IMR-90 (cell line): ENCODE data around the gene TTC28. TPM values are rescaled to one million over a fixed set of nuclear protein-coding genes. Genes with fewer than 3 reads are reported as not detected.

Experiments
- ATAC-seq: fragments of 200-7000 bp; cut with Tn5 transposase; 2 replicates; pipeline ENCODE4 v1.9.1; 2020; ENCODE audit warnings: low read depth, mild to moderate bottlenecking, moderate library complexity
- BruUV-seq: library from RNA; stranded (reverse); fragments of 400-500 nt; replicated peaks from 2 replicates; lab custom pipeline; 2021; lab: Mats Ljungman, UMichigan
- CTCF ChIA-PET: fragments of 300-600 bp; formaldehyde crosslinking; extraction: SDS; loops from one replicate; lab custom pipeline; 2021; ENCODE audit warnings: antibody characterized with exemption; lab: Yijun Ruan, JAX
- POLR2A ChIA-PET: fragments of 300-600 bp; sonication (Branson Sonifier 250); formaldehyde crosslinking; loops from one replicate; lab custom pipeline; 2022; ENCODE audit warnings: antibody characterized with exemption; ENCODE audit not compliant: unreplicated experiment; lab: Charles Lee
- DNase-seq: peaks from one replicate; pipeline ENCODE4 v3.0.0; 2013
- H2AFZ ChIP-seq: replicated peaks from 2 replicates; pipeline ENCODE3; 2013; ENCODE audit warnings: low read length, mild to moderate bottlenecking; ENCODE audit not compliant: poor library complexity
- H2AK5ac ChIP-seq: 2 replicates; pipeline ENCODE4 v1.6.1; 2013; ENCODE audit warnings: low read depth, low read length, inconsistent platforms
- H2AK9ac ChIP-seq: replicated peaks from 2 replicates; pipeline ENCODE3; 2013; ENCODE audit warnings: mild to moderate bottlenecking, low read depth, low read length, moderate library complexity; ENCODE audit not compliant: poor library complexity
- H2BK120ac ChIP-seq: 2 replicates; pipeline ENCODE4 v1.6.1; 2013; ENCODE audit warnings: low read depth, low read length, inconsistent platforms
- H2BK15ac ChIP-seq: 3 replicates; pipeline ENCODE4 v1.6.1; 2013; ENCODE audit warnings: low read depth, low read length, inconsistent platforms
- H2BK20ac ChIP-seq: 2 replicates; pipeline ENCODE4 v1.6.1; 2013; ENCODE audit warnings: low read depth, mild to moderate bottlenecking, inconsistent platforms, low read length, moderate library complexity
- H2BK5ac ChIP-seq: 2 replicates; pipeline ENCODE4 v1.6.1; 2013; ENCODE audit warnings: mild to moderate bottlenecking, low read depth, low read length, inconsistent platforms; ENCODE audit not compliant: poor library complexity, severe bottlenecking
- H3K14ac ChIP-seq: replicated peaks from 2 replicates; pipeline ENCODE4 v1.6.1; 2013; ENCODE audit warnings: low read depth, low read length, inconsistent platforms
- H3K18ac ChIP-seq: 2 replicates; pipeline ENCODE4 v1.6.1; 2013; ENCODE audit warnings: low read depth, low read length, control low read depth
- H3K23ac ChIP-seq: 2 replicates; pipeline ENCODE4 v1.6.1; 2013; ENCODE audit warnings: low read depth, low read length, inconsistent platforms
- H3K27ac ChIP-seq: 2 replicates; pipeline ENCODE4 v1.5.1; 2013; ENCODE audit warnings: mild to moderate bottlenecking, control low read depth, low read length; ENCODE audit not compliant: insufficient read depth
- H3K27me3 ChIP-seq: 2 replicates; pipeline ENCODE4 v1.6.1; 2013; ENCODE audit warnings: low read length; ENCODE audit not compliant: control insufficient read depth, insufficient read depth
- H3K36me3 ChIP-seq: 2 replicates; pipeline ENCODE4 v1.6.1; 2013; ENCODE audit warnings: low read length, mixed read lengths; ENCODE audit not compliant: control insufficient read depth, insufficient read depth
- H3K4ac ChIP-seq: 2 replicates; pipeline ENCODE4 v1.6.1; 2013; ENCODE audit warnings: low read depth, low read length, inconsistent platforms
- H3K4me1 ChIP-seq: 2 replicates; pipeline ENCODE4 v1.6.1; 2013; ENCODE audit warnings: low read length, mixed read lengths; ENCODE audit not compliant: control insufficient read depth, insufficient read depth
- H3K4me2 ChIP-seq: 2 replicates; pipeline ENCODE4 v1.6.1; 2013; ENCODE audit warnings: low read depth, mild to moderate bottlenecking, control low read depth, low read length, moderate library complexity
- H3K4me3 ChIP-seq: 2 replicates; pipeline ENCODE4 v1.5.1; 2013; ENCODE audit warnings: low read depth, mild to moderate bottlenecking, control low read depth, low read length, moderate library complexity; ENCODE audit not compliant: insufficient read depth
- H3K56ac ChIP-seq: 2 replicates; pipeline ENCODE4 v1.6.1; 2013; ENCODE audit warnings: low read length, inconsistent platforms; ENCODE audit not compliant: insufficient read depth; ENCODE audit errors: extremely low read depth
- H3K79me1 ChIP-seq, 2 experiments: 2 replicates each; pipeline ENCODE4 v1.6.1; 2013; ENCODE audit warnings: low read length in 2 of 2, inconsistent platforms in 1 of 2, low read depth in 1 of 2
- H3K9ac ChIP-seq: 2 replicates; pipeline ENCODE4 v1.6.1; 2013; ENCODE audit warnings: low read depth, low read length, control low read depth
- H3K9me1 ChIP-seq: 2 replicates; pipeline ENCODE4 v1.6.1; 2013; ENCODE audit warnings: low read length, inconsistent platforms; ENCODE audit not compliant: insufficient read depth
- H3K9me3 ChIP-seq: 2 replicates; pipeline ENCODE4 v1.6.1; 2013; ENCODE audit warnings: low read length; ENCODE audit not compliant: control insufficient read depth, insufficient read depth
- H4K20me1 ChIP-seq: 2 replicates; pipeline ENCODE4 v1.6.1; 2013; ENCODE audit warnings: low read length, inconsistent platforms; ENCODE audit not compliant: insufficient read depth
- H4K5ac ChIP-seq: 2 replicates; pipeline ENCODE4 v1.6.1; 2013; ENCODE audit warnings: mild to moderate bottlenecking, low read depth, low read length, control low read depth
- H4K8ac ChIP-seq, 2 experiments: 2 replicates each; pipeline ENCODE4 v1.6.1; 2013; ENCODE audit warnings: low read depth in 2 of 2, low read length in 2 of 2, control low read depth in 1 of 2, inconsistent platforms in 1 of 2
- H4K91ac ChIP-seq: 2 replicates; pipeline ENCODE4 v1.6.1; 2013; ENCODE audit warnings: low read depth, low read length, inconsistent platforms; ENCODE audit not compliant: insufficient read depth
- BHLHE40 ChIP-seq: fragments of 150-350 bp; IDR thresholded peaks from 2 replicates; pipeline ENCODE4 v1.6.1; 2016; ENCODE audit warnings: mild to moderate bottlenecking, low read depth, low read length
- CEBPB ChIP-seq: IDR thresholded peaks from 2 replicates; pipeline ENCODE4 v1.6.1; 2012; ENCODE audit warnings: low read depth, low read length, improper control_type of control experiment
- CHD1 ChIP-seq: IDR thresholded peaks from 2 replicates; pipeline ENCODE4 v1.6.1; 2012; ENCODE audit warnings: low read depth, low read length, improper control_type of control experiment
- FOS ChIP-seq: fragments of 150-350 bp; IDR thresholded peaks from 2 replicates; pipeline ENCODE4 v1.6.1; 2016; ENCODE audit warnings: low read depth, low read length
- MAFK ChIP-seq: IDR thresholded peaks from 2 replicates; pipeline ENCODE4 v1.6.1; 2012; ENCODE audit warnings: low read depth, low read length, improper control_type of control experiment
- MAZ ChIP-seq: IDR thresholded peaks from 2 replicates; pipeline ENCODE4 v1.6.1; 2012; ENCODE audit warnings: low read depth, mild to moderate bottlenecking, low read length, improper control_type of control experiment, moderate library complexity, borderline replicate concordance
- MXI1 ChIP-seq: IDR thresholded peaks from 2 replicates; pipeline ENCODE4 v1.6.1; 2012; ENCODE audit warnings: low read depth, mild to moderate bottlenecking, low read length, moderate library complexity, borderline replicate concordance
- NFE2L2 ChIP-seq: fragments of 150-350 bp; IDR thresholded peaks from 2 replicates; pipeline ENCODE4 v1.6.1; 2016; ENCODE audit warnings: low read depth, mild to moderate bottlenecking, low read length
- POLR2A ChIP-seq: IDR thresholded peaks from 2 replicates; pipeline ENCODE4 v1.6.1; 2012; ENCODE audit warnings: mild to moderate bottlenecking, low read depth, low read length
- RAD21 ChIP-seq: IDR thresholded peaks from 2 replicates; pipeline ENCODE4 v1.6.1; 2012; ENCODE audit warnings: low read length, improper control_type of control experiment
- RCOR1 ChIP-seq: IDR thresholded peaks from 2 replicates; pipeline ENCODE4 v1.6.1; 2012; ENCODE audit warnings: mild to moderate bottlenecking, low read length, improper control_type of control experiment; ENCODE audit not compliant: insufficient replicate concordance
- RFX5 ChIP-seq: IDR thresholded peaks from 2 replicates; pipeline ENCODE4 v1.8.0; 2012; ENCODE audit warnings: low read depth, mild to moderate bottlenecking, low read length, moderate library complexity
- SMC3 ChIP-seq: fragments of 150-350 bp; IDR thresholded peaks from 2 replicates; pipeline ENCODE4 v1.6.1; 2016; ENCODE audit warnings: low read depth, mild to moderate bottlenecking, antibody characterized with exemption, low read length, moderate library complexity
- WGBS, 2 experiments: methylation state at CpG; one replicate each; pipeline versions ENCODE4 v1.1.5 to v1.1.7; 2013; ENCODE audit warnings: missing lambda C conversion rate in 2 of 2; ENCODE audit not compliant: insufficient read length in 1 of 2; ENCODE audit errors: extremely low coverage in 2 of 2; 5-methylcytosine and 5-hydroxymethylcytosine counted together
- dilution Hi-C: fragments of 300-500 bp; cut with HindIII; formaldehyde crosslinking; loops from one replicate; pipeline ENCODE4 v1.14.3; 2018; ENCODE audit warnings: low sequenced_read_pairs; ENCODE audit not compliant: unreplicated experiment
- in situ Hi-C: fragments of 300-500 bp; cut with MboI; formaldehyde crosslinking; loops from 3 replicates; pipeline ENCODE4 v1.14.3; 2019; ENCODE audit warnings: low sequenced_read_pairs, inconsistent platforms, mixed read lengths
- intact Hi-C: fragments of 100-400 bp; cut with micrococcal nuclease; formaldehyde crosslinking; loops from 2 replicates; pipeline ENCODE4 v1.10.0; 2022
- polyA plus RNA-seq, 3 experiments: library from polyadenylated mRNA; depleted of rRNA; stranded (reverse); fragments of >200 nt; gene quantifications; 2 replicates each; pipeline ENCODE4 v1.2.3, GENCODE V29; 2012; ENCODE audit warnings: low replicate concordance in 1 of 3
- total RNA-seq: library from RNA; depleted of rRNA; stranded (reverse); fragments of >200 nt; gene quantifications from 2 replicates; pipeline ENCODE4 v1.2.3, GENCODE V29; 2012
- TF ChIP-seq, protein P1 (sequence below): conservative IDR thresholded peaks from 2 replicates; pipeline ENCODE4 v1.5.1; 2012; ENCODE audit warnings: mild to moderate bottlenecking, low read depth, low read length, improper control_type of control experiment
- TF ChIP-seq, protein P2 (sequence below): fragments of 150-350 bp; IDR thresholded peaks from 2 replicates; pipeline ENCODE4 v1.6.1; 2017; ENCODE audit warnings: mild to moderate bottlenecking, antibody characterized with exemption, low read length, low read depth
- TF ChIP-seq, protein P3 (sequence below): fragments of 150-350 bp; IDR thresholded peaks from 2 replicates; pipeline ENCODE4 v1.6.1; 2016; ENCODE audit warnings: low read depth, mild to moderate bottlenecking, low read length, moderate library complexity, borderline replicate concordance

TTC28 gene
- total and polyA plus RNA-seq, 2 of the 4 experiments (the other 2 are of a cell fraction), result 5.6 to 13.3 TPM

DNA sequence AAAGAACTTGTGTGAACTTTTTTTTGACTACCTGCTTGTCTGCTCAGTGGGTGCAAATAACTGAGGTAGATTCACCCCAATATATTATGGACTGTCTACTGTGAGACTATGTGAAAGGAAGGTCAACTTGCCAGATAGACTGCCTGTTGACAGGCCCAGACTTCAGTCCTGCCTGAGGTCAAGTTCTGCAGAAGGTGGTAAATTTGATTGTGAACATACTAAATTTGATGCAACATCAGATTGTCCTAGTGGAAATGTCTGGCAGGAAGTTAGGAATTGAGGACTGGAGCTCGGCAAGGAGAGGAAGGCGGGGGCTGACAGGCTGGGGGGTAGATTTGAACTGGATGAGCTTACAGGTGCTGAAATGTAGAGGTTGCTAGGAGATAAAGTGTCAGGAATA, 140.7 kb downstream of the TTC28 start:
- no peak overlapping the region for H4K5ac ChIP-seq
- CTCF ChIA-PET, result no interaction called here
- H3K27me3 ChIP-seq, result no peaks in the 10 kb centered on the region
- no peak overlapping the region for H2AFZ ChIP-seq
- no peaks in the 10 kb centered on the region for H3K4me1 ChIP-seq
- intact Hi-C loops, result no loop called here
- no peak overlapping the region for H2BK5ac ChIP-seq
- no peaks in the 10 kb centered on the region for H3K9me1 ChIP-seq
- H2AK9ac ChIP-seq, result no peak overlapping the region
- H3K4me3 ChIP-seq, result no peak overlapping the region
- peaks cover 0 to 4% of the 10 kb centered on the region in 2 experiments; a peak in 3 of 4 replicates for H3K79me1 ChIP-seq
- POLR2A ChIA-PET, result no interaction called here
- no peak overlapping the region for H3K27ac ChIP-seq
- dilution Hi-C loops, result no loop called here
- no peak overlapping the region for H4K91ac ChIP-seq
- TF ChIP-seq NFE2L2 (no peak), BHLHE40 (no peak), RAD21 (no peak), MAZ (no peak), RFX5 (no peak), MAFK (no peak), SMC3 (no peak), FOS (no peak), MXI1 (no peak), POLR2A (no peak), CEBPB (no peak), RCOR1 (no peak), CHD1 (no peak)
- TF ChIP-seq, protein P1, sequence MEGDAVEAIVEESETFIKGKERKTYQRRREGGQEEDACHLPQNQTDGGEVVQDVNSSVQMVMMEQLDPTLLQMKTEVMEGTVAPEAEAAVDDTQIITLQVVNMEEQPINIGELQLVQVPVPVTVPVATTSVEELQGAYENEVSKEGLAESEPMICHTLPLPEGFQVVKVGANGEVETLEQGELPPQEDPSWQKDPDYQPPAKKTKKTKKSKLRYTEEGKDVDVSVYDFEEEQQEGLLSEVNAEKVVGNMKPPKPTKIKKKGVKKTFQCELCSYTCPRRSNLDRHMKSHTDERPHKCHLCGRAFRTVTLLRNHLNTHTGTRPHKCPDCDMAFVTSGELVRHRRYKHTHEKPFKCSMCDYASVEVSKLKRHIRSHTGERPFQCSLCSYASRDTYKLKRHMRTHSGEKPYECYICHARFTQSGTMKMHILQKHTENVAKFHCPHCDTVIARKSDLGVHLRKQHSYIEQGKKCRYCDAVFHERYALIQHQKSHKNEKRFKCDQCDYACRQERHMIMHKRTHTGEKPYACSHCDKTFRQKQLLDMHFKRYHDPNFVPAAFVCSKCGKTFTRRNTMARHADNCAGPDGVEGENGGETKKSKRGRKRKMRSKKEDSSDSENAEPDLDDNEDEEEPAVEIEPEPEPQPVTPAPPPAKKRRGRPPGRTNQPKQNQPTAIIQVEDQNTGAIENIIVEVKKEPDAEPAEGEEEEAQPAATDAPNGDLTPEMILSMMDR, result no peak
- TF ChIP-seq, protein P2, sequence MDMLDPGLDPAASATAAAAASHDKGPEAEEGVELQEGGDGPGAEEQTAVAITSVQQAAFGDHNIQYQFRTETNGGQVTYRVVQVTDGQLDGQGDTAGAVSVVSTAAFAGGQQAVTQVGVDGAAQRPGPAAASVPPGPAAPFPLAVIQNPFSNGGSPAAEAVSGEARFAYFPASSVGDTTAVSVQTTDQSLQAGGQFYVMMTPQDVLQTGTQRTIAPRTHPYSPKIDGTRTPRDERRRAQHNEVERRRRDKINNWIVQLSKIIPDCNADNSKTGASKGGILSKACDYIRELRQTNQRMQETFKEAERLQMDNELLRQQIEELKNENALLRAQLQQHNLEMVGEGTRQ, result no peak
- TF ChIP-seq, protein P3, sequence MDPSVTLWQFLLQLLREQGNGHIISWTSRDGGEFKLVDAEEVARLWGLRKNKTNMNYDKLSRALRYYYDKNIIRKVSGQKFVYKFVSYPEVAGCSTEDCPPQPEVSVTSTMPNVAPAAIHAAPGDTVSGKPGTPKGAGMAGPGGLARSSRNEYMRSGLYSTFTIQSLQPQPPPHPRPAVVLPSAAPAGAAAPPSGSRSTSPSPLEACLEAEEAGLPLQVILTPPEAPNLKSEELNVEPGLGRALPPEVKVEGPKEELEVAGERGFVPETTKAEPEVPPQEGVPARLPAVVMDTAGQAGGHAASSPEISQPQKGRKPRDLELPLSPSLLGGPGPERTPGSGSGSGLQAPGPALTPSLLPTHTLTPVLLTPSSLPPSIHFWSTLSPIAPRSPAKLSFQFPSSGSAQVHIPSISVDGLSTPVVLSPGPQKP, result no peak
- H3K9ac ChIP-seq, result no peak overlapping the region
- no peak overlapping the region for H2BK20ac ChIP-seq
- no peak overlapping the region for H3K23ac ChIP-seq
- in situ Hi-C loops, result no loop called here
- no peak for ATAC-seq
- H3K36me3 ChIP-seq, result no peaks in the 10 kb centered on the region
- 100% methylated on average over 2 of the region's 2 CpGs; no CpG with 5 or more reads in 1 of the 2 experiments for WGBS, 2 experiments
- no peak overlapping the region for H3K18ac ChIP-seq
- no peak overlapping the region for H3K56ac ChIP-seq
- H3K14ac ChIP-seq, result no peak overlapping the region
- BruUV-seq, result no TSS peak
- H3K4me2 ChIP-seq, result no peak overlapping the region
- H4K20me1 ChIP-seq, result no peaks in the 10 kb centered on the region
- no peak overlapping the region for H4K8ac ChIP-seq
- H2BK120ac ChIP-seq, result no peak overlapping the region
- DNase-seq, result no peak
- no peak overlapping the region for H3K4ac ChIP-seq
- H2BK15ac ChIP-seq, result no peak overlapping the region
- peaks cover 4% of the 10 kb centered on the region for H3K9me3 ChIP-seq
- H2AK5ac ChIP-seq, result no peak overlapping the region
